ENCODE measurements around the gene XRCC5.
"Not testable (repeated sequence)": the region's sequence is repeated elsewhere in the genome, so short reads cannot be mapped to it uniquely, and the experiment has no call there.

XRCC5 gene

GRCh38 chr2:216108967-216109921 lies at the start of gene XRCC5:
XRCC5 (plus strand) TSS chr2:216109348; CDS start chr2:216109437, 89 bp downstream.
- peak; percentile 74 to 76 for DNase-seq

GRCh38 chr2:216064014-216064630 lies 45.0 kb upstream of the XRCC5 start:
- no peak for DNase-seq

- no peak for DNase-seq
Observed at GRCh38 chr2:216064665-216065064, 44.5 kb upstream of the XRCC5 start.

DNA sequence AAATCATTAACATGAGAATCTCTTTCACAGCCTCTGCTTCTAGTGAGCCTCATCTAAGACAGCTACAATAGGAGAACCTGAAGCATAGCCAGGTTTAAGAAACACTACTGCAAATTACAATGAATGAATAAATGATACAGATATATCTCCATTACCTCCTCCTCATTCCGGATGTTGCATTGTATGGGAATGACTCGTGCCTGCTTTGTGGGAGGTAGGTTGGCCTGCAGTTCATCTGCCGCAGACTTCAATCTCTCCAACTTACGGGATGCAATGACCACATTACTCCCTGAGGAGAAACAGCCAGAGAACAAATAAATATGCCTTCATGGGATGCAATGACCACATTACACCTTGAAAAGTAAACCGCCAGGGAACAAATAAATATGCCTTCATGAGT lies 42.9 kb upstream of the XRCC5 start:
- DNase-seq, result no peak

GRCh38 chr2:216069028-216069427 lies 40.1 kb upstream of the XRCC5 start:
- DNase-seq, result no peak

DNA sequence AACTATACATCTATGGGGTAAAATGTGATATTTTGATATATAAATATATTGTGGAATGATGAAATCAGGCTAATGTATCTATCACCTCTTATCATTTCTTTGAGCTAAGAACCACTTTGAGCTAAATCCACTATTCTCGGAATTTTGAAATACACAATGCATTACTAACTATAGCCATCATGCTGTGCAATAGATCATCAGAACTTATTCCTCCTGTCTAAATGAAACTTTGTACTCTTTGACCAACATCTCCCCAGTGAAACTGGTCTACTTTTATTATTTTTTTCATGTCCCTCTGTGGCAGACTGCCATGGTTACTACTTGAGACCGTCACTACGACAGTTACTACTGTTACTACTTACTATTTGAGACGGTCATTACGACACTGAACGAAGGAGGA lies 39.0 kb upstream of the XRCC5 start:
- no peak for DNase-seq

DNA sequence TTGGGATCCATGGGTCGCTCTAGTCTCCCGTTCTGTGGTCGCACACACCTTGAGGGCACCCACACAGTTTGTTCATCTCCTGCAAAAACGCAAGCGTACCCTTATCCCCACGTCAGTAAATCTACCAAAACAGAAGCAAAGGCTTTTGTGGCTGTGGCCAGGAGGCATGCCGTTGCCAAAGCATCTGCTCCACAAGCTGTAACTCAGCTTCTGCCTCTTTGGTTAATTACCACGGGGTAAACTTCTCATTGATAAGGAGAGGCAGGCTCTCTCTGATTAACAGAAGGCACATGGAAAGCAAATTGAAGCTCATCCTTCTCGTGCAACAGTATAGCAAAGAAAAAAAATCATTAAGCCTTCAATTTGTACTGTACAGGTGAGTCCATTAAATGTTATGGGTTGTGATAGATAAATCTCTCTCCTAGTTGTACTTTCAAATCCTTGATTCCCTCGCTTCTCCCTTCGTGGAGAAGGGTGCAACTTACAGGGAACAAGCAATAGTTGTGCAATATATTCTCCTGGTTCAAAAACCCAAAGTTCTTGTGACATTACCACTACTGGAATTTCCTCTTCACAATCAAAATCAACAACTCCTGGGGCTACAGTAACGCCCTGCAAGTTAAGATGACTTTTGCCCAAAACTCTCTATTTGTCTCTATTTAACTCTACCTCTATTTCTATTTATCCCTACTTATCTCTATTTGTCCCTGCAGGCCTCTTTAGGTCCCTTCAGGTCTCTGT lies 37.9 kb upstream of the XRCC5 start:
- DNase-seq, result no peak

DNA sequence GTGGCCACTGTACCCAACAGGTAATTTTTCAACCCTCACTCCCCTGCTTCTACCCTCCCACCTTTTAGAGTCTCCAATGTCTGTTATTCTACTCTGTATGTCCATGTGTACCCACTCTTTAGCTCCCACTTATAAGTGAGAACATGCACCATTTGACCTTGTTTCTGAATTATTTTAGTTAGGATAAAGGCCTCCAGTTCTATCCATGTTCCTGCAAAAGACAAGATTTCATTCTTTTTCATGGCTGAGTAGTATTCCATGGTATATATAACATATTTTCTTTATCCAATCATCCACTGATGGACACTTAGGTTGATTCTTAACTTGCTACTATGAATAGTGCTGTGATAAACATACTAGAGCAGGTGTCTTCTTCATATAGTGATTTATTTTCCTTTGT lies 36.7 kb upstream of the XRCC5 start:
- no peak for DNase-seq

- DNase-seq, result no peak
Observed at GRCh38 chr2:216073773-216074172, 35.4 kb upstream of the XRCC5 start.

DNA sequence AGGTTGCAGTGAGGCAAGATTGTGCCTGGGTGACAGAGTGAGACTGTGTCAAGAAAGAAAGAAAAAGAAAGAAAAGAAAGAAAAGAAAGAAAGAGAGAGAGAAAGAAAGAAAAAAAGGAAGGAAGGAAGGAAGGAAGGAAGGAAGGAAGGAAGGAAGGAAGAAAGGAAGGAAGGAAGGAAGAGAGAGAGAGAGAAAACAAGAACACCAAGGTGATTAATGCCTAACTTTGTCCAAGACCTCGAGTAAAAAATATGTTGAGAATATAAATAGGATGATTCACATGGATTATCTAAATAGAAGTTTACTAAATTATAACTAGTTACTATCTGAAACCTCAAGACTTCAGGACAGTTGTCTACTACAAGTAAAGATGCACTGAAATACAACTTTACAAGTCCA lies 34.8 kb upstream of the XRCC5 start:
- DNase-seq, result no peak

- no peak for DNase-seq
Observed at GRCh38 chr2:216074794-216075193, 34.4 kb upstream of the XRCC5 start.

DNA sequence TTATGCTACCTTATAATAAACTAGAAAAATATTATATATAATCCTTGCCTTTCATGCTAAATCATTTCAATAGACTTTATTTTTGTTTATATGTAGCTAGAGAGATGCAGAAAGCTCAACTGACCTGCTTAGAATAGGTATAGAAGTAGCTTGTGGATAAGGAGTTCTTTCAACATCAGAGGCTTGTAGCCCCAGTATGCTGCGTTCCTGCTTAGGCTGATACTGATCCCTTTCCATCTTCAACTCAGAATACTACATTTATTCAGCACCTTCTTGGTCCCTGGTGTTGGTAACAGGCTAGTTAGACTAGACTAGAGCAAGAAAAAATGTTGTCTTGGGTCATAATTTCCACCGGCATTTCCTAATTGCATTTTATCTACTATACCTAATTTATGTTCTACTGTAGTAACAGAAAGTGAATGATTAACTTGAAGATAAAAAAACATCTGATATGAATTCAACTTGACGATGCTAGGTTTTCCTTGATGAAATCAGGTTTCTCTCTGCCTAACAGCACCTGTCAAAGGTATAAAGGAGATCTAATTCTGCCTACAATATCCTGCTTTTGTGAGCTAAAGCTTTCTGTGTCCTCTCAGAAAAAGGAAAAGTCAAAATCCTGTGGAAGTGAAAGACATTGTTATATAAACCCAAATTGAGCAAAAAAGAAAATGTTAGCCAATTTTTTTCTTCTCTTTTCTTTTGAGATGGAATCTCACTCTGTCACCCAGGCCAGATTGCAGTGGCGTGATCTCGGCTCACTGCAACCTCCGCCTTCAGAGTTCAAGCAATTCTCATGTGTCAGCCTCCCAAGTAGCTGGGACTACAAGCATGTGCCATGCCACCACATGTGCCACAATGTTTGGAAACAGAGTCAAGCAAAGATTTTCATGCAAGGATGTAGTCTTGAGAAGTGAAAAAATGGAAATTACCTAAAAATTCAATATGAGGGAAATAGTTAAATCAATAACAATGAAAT lies 33.4 kb upstream of the XRCC5 start:
- DNase-seq, result no peak

GRCh38 chr2:216078776-216079175 lies 30.4 kb upstream of the XRCC5 start:
- no peak for DNase-seq

DNA sequence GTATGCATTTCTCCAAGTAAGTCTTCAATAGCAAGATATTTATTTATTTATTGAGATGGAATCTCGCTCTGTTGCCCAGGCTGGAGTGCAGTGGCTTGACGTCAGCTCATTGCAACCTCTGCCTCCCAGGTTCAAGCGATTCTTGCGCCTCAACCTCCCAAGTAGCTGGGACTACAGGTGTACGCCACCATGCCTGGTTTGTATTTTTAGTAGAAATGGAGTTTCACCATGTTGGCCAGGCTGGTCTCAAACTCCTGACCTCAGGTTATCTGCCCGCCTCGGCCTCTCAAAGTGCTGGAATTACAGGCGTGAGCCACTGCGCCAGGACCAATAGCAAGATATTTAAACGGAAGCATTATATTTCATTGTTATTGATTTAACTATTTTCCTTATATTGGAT lies 29.1 kb upstream of the XRCC5 start:
- DNase-seq, result not testable (repeated sequence)

DNA sequence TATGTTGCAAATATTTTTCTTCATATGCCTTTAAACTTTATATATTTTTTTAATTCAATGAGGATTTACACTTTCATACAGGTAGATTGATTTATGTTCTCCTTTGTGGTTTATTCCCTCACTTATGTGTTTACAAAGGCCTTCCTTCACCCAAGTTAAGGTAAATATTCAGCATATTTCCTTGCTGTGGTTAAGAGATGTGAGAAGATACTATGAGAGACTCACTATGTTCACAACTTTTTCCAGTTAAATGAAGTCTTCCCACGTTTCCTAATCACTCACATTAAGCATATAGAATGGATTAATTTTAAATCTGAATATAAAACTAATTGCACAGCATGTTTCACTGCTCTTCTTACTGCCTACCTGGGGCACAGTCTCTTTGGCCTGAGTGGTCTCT lies 28.1 kb upstream of the XRCC5 start:
- DNase-seq, result no peak

- no peak for DNase-seq
Observed at GRCh38 chr2:216081487-216082116, 27.5 kb upstream of the XRCC5 start, which contains the start of the genes PECR and TMEM169. PECR (minus strand) TSS chr2:216081809; CDS start chr2:216081741, 68 bp downstream. TMEM169 (plus strand) TSS chr2:216081919; CDS start chr2:216095964, 14,045 bp downstream.

GRCh38 chr2:216082117-216082711 lies 26.9 kb upstream of the XRCC5 start:
- no peak for DNase-seq

- no peak for DNase-seq
Observed at GRCh38 chr2:216082805-216083204, 26.3 kb upstream of the XRCC5 start.

- DNase-seq, result no peak
Observed at GRCh38 chr2:216083464-216084281, 25.5 kb upstream of the XRCC5 start.

GRCh38 chr2:216084547-216084946 lies 24.6 kb upstream of the XRCC5 start:
- DNase-seq, result no peak
